Right lobe of liver (tissue), 6 donors: ENCODE measurements around the gene SLC39A6. TPM values are rescaled to one million over a fixed set of nuclear protein-coding genes. Genes with fewer than 3 reads are reported as not detected.

Experiments used
- ATAC-seq, 4 donors: fragments of 200-7000 bp; cut with Tn5 transposase; one replicate each; pipeline ENCODE4 v1.9.1; 2020; ENCODE audit warnings: mild to moderate bottlenecking in 4 of 4, moderate library complexity in 4 of 4
- DNase-seq, 3 donors: peaks; one replicate each; pipeline ENCODE4 v3.0.0-alpha.2; 2020
- H3K27ac ChIP-seq, 3 donors: fragments of 200-600 bp; one replicate each; pipeline ENCODE4 v1.8.0; 2022
- H3K27me3 ChIP-seq, 2 donors: fragments of 200-600 bp; one replicate each; pipeline ENCODE4 v1.8.0; 2022
- H3K36me3 ChIP-seq, 4 donors: fragments of 200-600 bp; sonication (generic) in 1 of 4; one replicate each; pipeline versions ENCODE4 v1.5.1 to v1.8.0; 2017 to 2022; ENCODE audit warnings: control low read depth in 1 of 4
- H3K4me1 ChIP-seq, 4 donors: fragments of 200-600 bp; sonication (generic) in 1 of 4; one replicate each; pipeline versions ENCODE4 v1.5.1 to v1.8.0; 2017 to 2022; ENCODE audit warnings: control low read depth in 1 of 4
- H3K4me3 ChIP-seq, 3 donors: fragments of 200-600 bp; one replicate each; pipeline ENCODE4 v1.8.0; 2022
- H3K9me3 ChIP-seq, 4 donors: fragments of 200-600 bp; sonication (generic) in 1 of 4; one replicate each; pipeline versions ENCODE4 v1.5.1 to v1.8.0; 2017 to 2022; ENCODE audit warnings: control low read depth in 1 of 4
- POLR2A ChIP-seq: fragments of 450-650 bp; IDR thresholded peaks from one replicate; pipeline ENCODE4 v1.6.1; 2017; ENCODE audit warnings: antibody characterized with exemption, mild to moderate bottlenecking
- WGBS: methylation state at CpG from one replicate; pipeline ENCODE4 v1.1.6; 2018; ENCODE audit warnings: low coverage, low lambda C conversion rate; ENCODE audit not compliant: insufficient coverage; ENCODE audit errors: missing lambda C conversion rate; 5-methylcytosine and 5-hydroxymethylcytosine counted together
- intact Hi-C, 2 donors: fragments of 100-400 bp; cut with DNase I; formaldehyde crosslinking; loops; one replicate each; pipeline versions ENCODE4 v1.11.2 to v1.14.1; 2022
- total RNA-seq, 6 experiments: library from RNA; depleted of rRNA in 2 of 6; stranded (reverse); fragments of >200 nt in 2 of 6; fragmentation: NEBNext Ultra II Directional in 3 of 6; extraction: Animal tissue kit (Norgen Biotek cat#: 25700) in 3 of 6; gene quantifications; one replicate each; pipeline versions ENCODE4 v1.1.0 to v1.2.4, GENCODE V29; 2016 to 2023
- TF ChIP-seq, protein P1 (sequence below), 4 donors: fragments of 200-600 bp in 3 of 4; fragments of 450-650 bp in 1 of 4; IDR thresholded peaks; one replicate each; pipeline versions ENCODE4 v1.5.1 to v1.8.0; 2016 to 2022; ENCODE audit warnings: antibody characterized with exemption in 4 of 4, mild to moderate bottlenecking in 2 of 4
- donor health status: DM: no; HTN: yes; CAD: no.
- donor health status: DM: no; HTN: no; CAD: no.
- donor health status: DM: no; HTN: no; CAD: no.
- donor health status: DM: no; HTN: yes; CAD: no.
- donor health status: DM: no; HTN: yes; CAD: no.

The SLC39A6 gene
- total RNA-seq, 6 experiments from 2014 or later = 6.5 to 13.2 (median 8.7) TPM

- Histone ChIP-seq H3K27ac (peak overlapping the region; percentile 49 to 75 (median 69)), H3K36me3 (peaks cover 0 to 20% (median 3%) of the 10 kb centered on the region in 4 donors), H3K4me1 (peaks cover 0 to 47% (median 3%) of the 10 kb centered on the region in 4 donors), H3K9me3 (no peaks in the 10 kb centered on the region), H3K27me3 (no peaks in the 10 kb centered on the region), H3K4me3 (no peak overlapping the region)
- TF ChIP-seq, protein P1, sequence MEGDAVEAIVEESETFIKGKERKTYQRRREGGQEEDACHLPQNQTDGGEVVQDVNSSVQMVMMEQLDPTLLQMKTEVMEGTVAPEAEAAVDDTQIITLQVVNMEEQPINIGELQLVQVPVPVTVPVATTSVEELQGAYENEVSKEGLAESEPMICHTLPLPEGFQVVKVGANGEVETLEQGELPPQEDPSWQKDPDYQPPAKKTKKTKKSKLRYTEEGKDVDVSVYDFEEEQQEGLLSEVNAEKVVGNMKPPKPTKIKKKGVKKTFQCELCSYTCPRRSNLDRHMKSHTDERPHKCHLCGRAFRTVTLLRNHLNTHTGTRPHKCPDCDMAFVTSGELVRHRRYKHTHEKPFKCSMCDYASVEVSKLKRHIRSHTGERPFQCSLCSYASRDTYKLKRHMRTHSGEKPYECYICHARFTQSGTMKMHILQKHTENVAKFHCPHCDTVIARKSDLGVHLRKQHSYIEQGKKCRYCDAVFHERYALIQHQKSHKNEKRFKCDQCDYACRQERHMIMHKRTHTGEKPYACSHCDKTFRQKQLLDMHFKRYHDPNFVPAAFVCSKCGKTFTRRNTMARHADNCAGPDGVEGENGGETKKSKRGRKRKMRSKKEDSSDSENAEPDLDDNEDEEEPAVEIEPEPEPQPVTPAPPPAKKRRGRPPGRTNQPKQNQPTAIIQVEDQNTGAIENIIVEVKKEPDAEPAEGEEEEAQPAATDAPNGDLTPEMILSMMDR (IDR thresholded peaks at IDR 0.05) = no peak
- TF ChIP-seq POLR2A = no peak
- no peak for DNase-seq
- intact Hi-C loops = no loop called here
- peak in 2 of 4 donors; percentile 9 to 24 for ATAC-seq
- 34% methylated on average over 2 of the region's 2 CpGs for WGBS
Measured at GRCh38 chr18:36153771-36154170, 24.6 kb upstream of the SLC39A6 start.

GRCh38 chr18:36153203-36153602 is 24.1 kb upstream of the SLC39A6 start:
- peak overlapping the region; percentile 49 to 75 (median 69) for H3K27ac ChIP-seq

DNA sequence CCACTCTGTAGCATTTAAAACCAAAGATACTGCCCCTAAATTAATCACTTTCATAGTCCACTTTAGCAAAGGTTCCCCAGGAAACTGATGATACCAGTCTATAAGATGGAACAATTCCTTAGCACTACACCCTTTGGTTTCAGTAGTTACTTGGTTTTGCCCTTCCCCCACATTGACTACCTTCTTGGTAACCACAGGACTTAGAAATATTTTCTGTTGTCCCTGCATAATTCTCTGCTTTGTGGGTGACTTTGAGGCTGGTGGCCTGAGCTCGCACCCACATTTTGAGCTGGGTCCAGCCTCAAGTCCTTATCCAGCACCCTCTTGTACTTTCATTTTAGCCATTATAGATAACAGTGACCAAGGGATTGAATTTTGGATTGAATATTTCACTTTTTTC is 23.6 kb upstream of the SLC39A6 start:
- intact Hi-C loops = no loop called here
- Histone ChIP-seq H3K4me3 (no peak overlapping the region), H3K4me1 (peaks cover 0 to 37% (median 3%) of the 10 kb centered on the region in 4 donors), H3K36me3 (peaks cover 0 to 29% (median 3%) of the 10 kb centered on the region in 4 donors), H3K9me3 (no peaks in the 10 kb centered on the region), H3K27ac (peak overlapping the region; percentile 49 to 75 (median 69)), H3K27me3 (no peaks in the 10 kb centered on the region)
- 75% methylated on average over 1 of the region's 1 CpG for WGBS
- ATAC-seq (no peak), DNase-seq (no peak)
- TF ChIP-seq, protein P1 (IDR thresholded peaks at IDR 0.05) = no peak

More at GRCh38 chr18:36153203-36153602, 24.1 kb upstream of the SLC39A6 start:
- no peaks in the 10 kb centered on the region for H3K27me3 ChIP-seq
- ATAC-seq (peak; percentile 40 to 80 (median 58)), DNase-seq (peak in 1 of 3 donors; percentile 39)
- H3K4me3 ChIP-seq = no peak overlapping the region
- peaks cover 0 to 42% (median 3%) of the 10 kb centered on the region in 4 donors for H3K4me1 ChIP-seq
- TF ChIP-seq, protein P1 (IDR thresholded peaks at IDR 0.05) = no peak
- TF ChIP-seq POLR2A = peak; percentile 56
- intact Hi-C loops = no loop called here
- H3K36me3 ChIP-seq = peaks cover 0 to 25% (median 3%) of the 10 kb centered on the region in 4 donors
- WGBS = 22% methylated on average over 4 of the region's 4 CpGs
- no peaks in the 10 kb centered on the region for H3K9me3 ChIP-seq

DNA sequence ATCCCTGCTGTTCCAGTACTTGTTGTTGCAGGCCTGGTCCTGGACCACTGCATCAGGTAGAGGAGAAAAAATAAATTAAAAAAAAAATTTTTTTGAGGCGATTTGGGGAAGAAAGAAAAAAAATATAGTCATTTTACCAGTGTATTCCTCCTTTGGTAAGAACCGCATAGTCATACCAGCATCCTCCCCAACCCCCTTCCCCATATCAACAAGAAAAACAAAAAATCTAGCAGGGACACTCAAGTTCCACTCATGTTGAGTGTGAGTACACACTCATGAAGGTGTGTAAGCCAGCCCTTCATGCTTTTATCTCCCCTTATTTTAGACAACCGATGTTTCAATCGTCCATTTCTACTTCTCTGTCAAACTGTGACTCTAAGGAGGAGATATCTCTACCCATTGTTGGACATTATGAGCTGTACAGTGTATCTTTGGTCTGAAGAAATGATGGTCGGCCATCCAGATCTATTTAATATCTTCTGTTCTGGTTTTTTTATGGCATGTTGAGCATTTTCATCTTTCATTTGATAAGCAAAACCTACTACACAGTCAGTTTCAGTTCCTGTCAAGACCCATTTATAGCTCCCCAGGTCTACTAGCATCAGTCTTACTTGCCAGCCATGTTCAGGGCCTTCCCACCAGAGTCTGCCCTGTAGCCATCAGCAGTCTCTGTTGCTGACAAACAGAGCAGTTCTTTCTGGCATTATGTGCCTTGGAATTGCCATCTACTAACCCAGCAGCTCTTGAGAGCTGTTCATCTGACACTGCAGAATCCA is 20.6 kb upstream of the SLC39A6 start:
- no peaks in the 10 kb centered on the region for H3K9me3 ChIP-seq
- H3K4me3 ChIP-seq = no peak overlapping the region
- intact Hi-C loops = no loop called here
- 100% methylated on average over 4 of the region's 5 CpGs for WGBS
- H3K27me3 ChIP-seq = no peaks in the 10 kb centered on the region
- peaks cover 0 to 26% (median 0%) of the 10 kb centered on the region in 4 donors for H3K4me1 ChIP-seq
- H3K27ac ChIP-seq = no peak overlapping the region
- DNase-seq = no peak
- no peak for ATAC-seq
- H3K36me3 ChIP-seq = peaks cover 0 to 54% (median 11%) of the 10 kb centered on the region in 4 donors
- TF ChIP-seq, protein P1 (IDR thresholded peaks at IDR 0.05) = no peak
- TF ChIP-seq POLR2A = no peak
